Fibroblast of lung (primary cell): Measurements from ENCODE around the gene DEK. TPM values are rescaled to one million over a fixed set of nuclear protein-coding genes. Genes with fewer than 3 reads are reported as not detected.

Experiments
- DNase-seq, 2 donors: peaks; one replicate each; pipeline versions ENCODE4 v3.0.0 to v3.0.0-alpha.2; 2010; ENCODE audit warnings: low read depth in 2 of 2
- H2AFZ ChIP-seq: 2 replicates; pipeline ENCODE4 v1.5.1; 2012; ENCODE audit warnings: low read length, control low read depth, inconsistent platforms
- H3K27ac ChIP-seq: 2 replicates; pipeline ENCODE4 v1.5.1; 2011; ENCODE audit warnings: low read length, control low read depth; ENCODE audit not compliant: insufficient read depth
- H3K27me3 ChIP-seq: 2 replicates; pipeline ENCODE4 v1.5.1; 2011; ENCODE audit warnings: mild to moderate bottlenecking, low read length; ENCODE audit not compliant: control insufficient read depth, insufficient read depth
- H3K36me3 ChIP-seq: 2 replicates; pipeline ENCODE4 v1.5.1; 2011; ENCODE audit warnings: low read length; ENCODE audit not compliant: control insufficient read depth, insufficient read depth
- H3K4me1 ChIP-seq: 2 replicates; pipeline ENCODE4 v1.5.1; 2011; ENCODE audit warnings: low read length; ENCODE audit not compliant: control insufficient read depth, insufficient read depth; ENCODE audit errors: extremely low read depth
- H3K4me2 ChIP-seq: 2 replicates; pipeline ENCODE4 v1.5.1; 2011; ENCODE audit warnings: low read length, control low read depth; ENCODE audit not compliant: insufficient read depth; ENCODE audit errors: extremely low read depth
- H3K4me3 ChIP-seq, 4 experiments: fragments of 200-600 bp in 1 of 4; sonication (generic) in 1 of 4; replicated peaks in 1 of 4; 2 replicates each; pipeline ENCODE4 v1.5.1; 2011 to 2016; ENCODE audit warnings: low read length in 4 of 4, low read depth in 3 of 4, mild to moderate bottlenecking in 3 of 4, control low read depth in 2 of 4, inconsistent platforms in 1 of 4, mixed read lengths in 1 of 4; ENCODE audit not compliant: insufficient read depth in 1 of 4; ENCODE audit errors: control extremely low read depth in 1 of 4
- H3K79me2 ChIP-seq: 2 replicates; pipeline ENCODE4 v1.5.1; 2012; ENCODE audit warnings: mild to moderate bottlenecking, low read length, inconsistent platforms; ENCODE audit not compliant: control insufficient read depth, insufficient read depth
- H3K9ac ChIP-seq: 2 replicates; pipeline ENCODE4 v1.5.1; 2011; ENCODE audit warnings: mild to moderate bottlenecking, low read length, control low read depth; ENCODE audit not compliant: insufficient read depth
- H3K9me3 ChIP-seq: 2 replicates; pipeline ENCODE4 v1.5.1; 2012; ENCODE audit warnings: low read depth, low read length; ENCODE audit not compliant: control insufficient read depth, insufficient read depth
- H4K20me1 ChIP-seq: 2 replicates; pipeline ENCODE4 v1.5.1; 2011; ENCODE audit warnings: low read length; ENCODE audit not compliant: control insufficient read depth, insufficient read depth; ENCODE audit errors: extremely low read depth
- CTCF ChIP-seq, 2 donors: IDR thresholded peaks in 1 of 2; conservative IDR thresholded peaks in 1 of 2; 1 replicate in 1 of 2; 2 replicates in 1 of 2; pipeline ENCODE4 v1.5.1; 2011 to 2012; ENCODE audit warnings: low read length in 2 of 2, control low read depth in 1 of 2, inconsistent platforms in 1 of 2, low read depth in 1 of 2, mild to moderate bottlenecking in 1 of 2
- EZH2 ChIP-seq: IDR thresholded peaks from 2 replicates; pipeline ENCODE4 v1.5.1; 2012; ENCODE audit warnings: low read length, control low read depth, mild to moderate bottlenecking; ENCODE audit errors: missing control alignments
- polyA plus RNA-seq, 2 donors: library from polyadenylated mRNA; depleted of rRNA in 1 of 2; stranded (reverse) in 1 of 2; unstranded in 1 of 2; fragments of >200 nt; gene quantifications; 2 replicates each; pipeline ENCODE4 v1.2.1, GENCODE V29; 2011 to 2012; ENCODE audit warnings: missing spikeins in 1 of 2
- total RNA-seq: library from RNA; depleted of rRNA; stranded (reverse); fragments of >200 nt; gene quantifications from 2 replicates; pipeline ENCODE4 v1.2.1, GENCODE V29; 2014

DEK gene
- total and polyA plus RNA-seq, 2 donors (not counting 1 experiment from before 2014, with no cell fraction given), result 108 to 148 TPM

GRCh38 chr6:18254793-18255192, 9.5 kb downstream of the DEK start:
- Histone ChIP-seq H3K4me3 (no peak overlapping the region), H3K4me2 (no peak overlapping the region), H2AFZ (no peak overlapping the region), H3K27me3 (no peaks in the 10 kb centered on the region), H4K20me1 (no peaks in the 10 kb centered on the region), H3K4me1 (peaks cover under 1% of the 10 kb centered on the region), H3K36me3 (peaks cover 8% of the 10 kb centered on the region), H3K27ac (no peak overlapping the region), H3K79me2 (peaks cover 85% of the 10 kb centered on the region), H3K9ac (no peak overlapping the region), H3K9me3 (no peaks in the 10 kb centered on the region)
- TF ChIP-seq EZH2 (no peak), CTCF (conservative IDR thresholded peaks at IDR 0.05 in 1 of 2, IDR thresholded peaks at IDR 0.05 in 1 of 2; ENCODE audit: low read depth in 1 of 2, low read length in 2 of 2) (no peak)
- no peak for DNase-seq

DNA sequence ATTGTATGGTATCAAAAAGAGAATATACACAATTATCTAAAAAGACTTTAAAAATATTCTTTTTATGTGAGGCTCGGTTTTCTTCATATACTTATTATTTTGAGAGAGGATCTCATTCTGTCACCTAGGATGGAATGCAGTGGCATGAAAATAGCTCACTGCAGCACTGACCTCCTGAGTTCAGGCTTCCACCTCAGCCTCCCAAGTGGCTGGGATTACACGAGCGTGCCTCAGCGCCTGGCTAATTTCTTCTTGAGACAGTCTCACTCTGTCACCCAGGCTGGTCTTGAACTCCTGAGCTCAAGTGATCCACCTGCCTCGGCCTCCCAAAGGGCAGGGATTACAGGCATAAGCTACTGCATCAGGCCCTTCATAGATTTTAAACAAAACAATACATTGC, 10.7 kb downstream of the DEK start:
- Histone ChIP-seq H3K9me3 (no peaks in the 10 kb centered on the region), H4K20me1 (no peaks in the 10 kb centered on the region), H3K27me3 (no peaks in the 10 kb centered on the region), H3K9ac (no peak overlapping the region), H3K4me2 (no peak overlapping the region), H3K36me3 (peaks cover 8% of the 10 kb centered on the region), H3K79me2 (peaks cover 82% of the 10 kb centered on the region), H3K4me1 (no peaks in the 10 kb centered on the region), H3K27ac (no peak overlapping the region), H2AFZ (no peak overlapping the region), H3K4me3 (no peak overlapping the region)
- DNase-seq, result no peak
- TF ChIP-seq EZH2 (no peak), CTCF (conservative IDR thresholded peaks at IDR 0.05 in 1 of 2, IDR thresholded peaks at IDR 0.05 in 1 of 2; ENCODE audit: low read depth in 1 of 2, low read length in 2 of 2) (no peak)

DNA sequence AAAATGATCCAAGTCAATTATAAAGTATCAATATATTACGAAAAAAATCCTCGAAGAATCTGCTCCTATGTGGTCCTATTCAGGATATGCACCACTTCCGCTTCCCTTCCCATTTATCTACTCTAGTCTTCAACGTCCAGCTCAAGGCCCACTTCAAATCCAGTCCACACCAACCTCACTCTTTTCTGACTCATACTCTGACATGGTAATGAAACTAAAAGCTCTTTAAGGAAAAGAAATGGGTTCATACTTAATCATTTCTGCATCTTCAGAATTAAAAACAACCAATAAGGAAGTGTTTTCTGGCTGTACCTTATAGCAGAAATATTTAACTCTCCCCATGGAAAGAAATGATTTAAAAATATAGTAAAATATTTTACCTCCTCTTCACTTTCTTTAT, 15.1 kb downstream of the DEK start:
- Histone ChIP-seq H3K36me3 (peaks cover 7% of the 10 kb centered on the region), H3K79me2 (peaks cover 52% of the 10 kb centered on the region), H3K4me3 (no peak overlapping the region)

More for the DNA sequence above, 15.1 kb downstream of the DEK start:
- no peak overlapping the region for H3K4me2 ChIP-seq
- no peak for DNase-seq
- H3K9me3 ChIP-seq, result no peaks in the 10 kb centered on the region
- no peak overlapping the region for H3K27ac ChIP-seq
- H3K4me1 ChIP-seq, result no peaks in the 10 kb centered on the region
- no peak overlapping the region for H3K9ac ChIP-seq
- no peaks in the 10 kb centered on the region for H3K27me3 ChIP-seq
- TF ChIP-seq CTCF (conservative IDR thresholded peaks at IDR 0.05 in 1 of 2, IDR thresholded peaks at IDR 0.05 in 1 of 2; ENCODE audit: low read depth in 1 of 2, low read length in 2 of 2) (no peak), EZH2 (no peak)
- H2AFZ ChIP-seq, result no peak overlapping the region
- no peaks in the 10 kb centered on the region for H4K20me1 ChIP-seq
